HepG2 (cell line): Measurements from ENCODE around the gene SYNJ2. TPM values are rescaled to one million over a fixed set of nuclear protein-coding genes. Genes with fewer than 3 reads are reported as not detected.

ENCODE experiments used
- DMTF1 ChIP-seq: sonication (generic); formaldehyde crosslinking; IDR thresholded peaks from 2 replicates; pipeline ENCODE4 v1.4.0; 2020; ENCODE audit warnings: mild to moderate bottlenecking, missing genetic modification reagents
- ETV5 ChIP-seq: IDR thresholded peaks from 2 replicates; pipeline ENCODE4 v1.6.1; 2018; ENCODE audit warnings: missing biosample characterization, missing genetic modification reagents, inconsistent platforms, borderline replicate concordance
- IKZF1 ChIP-seq: fragments of 450-650 bp; IDR thresholded peaks from 2 replicates; pipeline ENCODE4 v1.7.1; 2016
- RFX1 ChIP-seq: fragments of 450-650 bp; IDR thresholded peaks from 2 replicates; pipeline ENCODE4 v1.6.1; 2017
- SNAPC4 ChIP-seq: sonication (generic); formaldehyde crosslinking; IDR thresholded peaks from 2 replicates; pipeline ENCODE4 v1.4.0; 2020; ENCODE audit warnings: mild to moderate bottlenecking, missing genetic modification reagents
- TSC22D2 ChIP-seq: sonication (generic); formaldehyde crosslinking; IDR thresholded peaks from 2 replicates; pipeline ENCODE4 v1.5.1; 2020; ENCODE audit warnings: missing genetic modification reagents, mild to moderate bottlenecking, borderline replicate concordance
- ZBED4 ChIP-seq: sonication (generic); formaldehyde crosslinking; IDR thresholded peaks from 2 replicates; pipeline ENCODE4 v1.4.0; 2020; ENCODE audit warnings: missing genetic modification reagents, borderline replicate concordance
- ZNF121 ChIP-seq: sonication (generic); formaldehyde crosslinking; IDR thresholded peaks from 2 replicates; pipeline ENCODE4 v1.5.0; 2020; ENCODE audit warnings: mild to moderate bottlenecking, missing genetic modification reagents
- ZNF274 ChIP-seq: sonication (generic); formaldehyde crosslinking; IDR thresholded peaks from 2 replicates; pipeline ENCODE4 v1.5.1; 2020; ENCODE audit warnings: mild to moderate bottlenecking, missing genetic modification reagents
- ZNF619 ChIP-seq: sonication (generic); formaldehyde crosslinking; IDR thresholded peaks from 2 replicates; pipeline ENCODE4 v1.4.0; 2020; ENCODE audit warnings: mild to moderate bottlenecking, missing genetic modification reagents
- ZNF687 ChIP-seq: sonication (generic); formaldehyde crosslinking; IDR thresholded peaks from 2 replicates; pipeline ENCODE4 v1.5.1; 2020; ENCODE audit warnings: mild to moderate bottlenecking, missing genetic modification reagents, moderate library complexity
- polyA plus RNA-seq, 8 experiments: library from polyadenylated mRNA; depleted of rRNA in 3 of 8; stranded (reverse) in 7 of 8; unstranded in 1 of 8; fragments of >200 nt; fragmentation: Illumina TruSeq in 4 of 8; extraction: Trizol in 4 of 8; gene quantifications; 2 replicates each; pipeline versions ENCODE4 v1.2.1 to v1.2.3, GENCODE V29; 2011 to 2016; ENCODE audit warnings: low read depth in 4 of 8, missing spikeins in 1 of 8, mixed read lengths in 1 of 8; ENCODE audit not compliant: insufficient read depth in 1 of 8
- total RNA-seq, 5 experiments: library from RNA; depleted of rRNA; stranded (reverse); fragments of >200 nt; fragmentation: Illumina TruSeq; extraction: Trizol; gene quantifications; 2 replicates each; pipeline ENCODE4 v1.2.3, GENCODE V29; 2016; ENCODE audit warnings: low read depth in 1 of 5

The SYNJ2 gene
- total and polyA plus RNA-seq, 2 of the 13 experiments (the other 11 are each of a cell fraction or from before 2014, with no cell fraction given), result 39.1 to 57.6 TPM

GRCh38 chr6:157985378-157986155 lies 3.9 kb downstream of the SYNJ2 start (continued):
- TF ChIP-seq ZBED4 (peak; percentile 69; the same call in 1 of the 2 replicates), ZNF121 (CRISPR knock-in tag) (peak; percentile 64), TSC22D2 (CRISPR knock-in tag) (peak; percentile 38; the same call in 1 of the 2 replicates), RFX1 (no peak), ZNF619 (CRISPR knock-in tag) (no peak), IKZF1 (no peak), SNAPC4 (CRISPR knock-in tag) (no peak), ZNF687 (CRISPR knock-in tag) (peak; percentile 88), DMTF1 (CRISPR knock-in tag) (no peak), ETV5 (CRISPR knock-in tag) (peak; percentile 85; the same call in 1 of the 2 replicates), ZNF274 (CRISPR knock-in tag) (peak; percentile 51; the same call in 1 of the 2 replicates)
